Skin of body (tissue), 2 donors: Measurements from ENCODE around the gene GATD1. TPM values are rescaled to one million over a fixed set of nuclear protein-coding genes. Genes with fewer than 3 reads are reported as not detected.

Experiments used
- DNase-seq: peaks from one replicate; lab custom pipeline; 2025; lab: John Stamatoyannopoulos, UW
- total RNA-seq: library from RNA; depleted of rRNA; stranded (reverse); fragments of >200 nt; gene quantifications from one replicate; pipeline ENCODE4 v1.2.3, GENCODE V29; 2014

GATD1 gene
- total RNA-seq, 1 donor from 2014 or later: 15.3 TPM

DNA sequence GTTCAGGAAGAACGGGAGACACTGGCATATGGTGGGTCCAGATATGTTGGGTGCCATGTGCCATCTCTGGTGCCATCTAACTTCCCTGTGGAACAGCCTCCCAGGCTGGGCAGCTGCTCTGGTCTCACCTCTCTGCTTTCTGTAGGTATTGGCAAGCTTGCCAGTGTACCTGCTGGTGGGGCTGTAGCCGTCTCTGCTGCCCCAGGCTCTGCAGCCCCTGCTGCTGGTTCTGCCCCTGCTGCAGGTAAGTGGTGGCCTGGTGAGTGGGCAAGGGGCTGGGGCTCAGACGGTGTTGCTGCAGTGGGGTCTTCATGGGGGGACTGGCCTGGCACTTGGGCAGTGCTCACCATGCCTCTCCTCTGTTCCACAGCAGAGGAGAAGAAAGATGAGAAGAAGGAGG is 35.1 kb upstream of the GATD1 start:
- no peak for DNase-seq

DNA sequence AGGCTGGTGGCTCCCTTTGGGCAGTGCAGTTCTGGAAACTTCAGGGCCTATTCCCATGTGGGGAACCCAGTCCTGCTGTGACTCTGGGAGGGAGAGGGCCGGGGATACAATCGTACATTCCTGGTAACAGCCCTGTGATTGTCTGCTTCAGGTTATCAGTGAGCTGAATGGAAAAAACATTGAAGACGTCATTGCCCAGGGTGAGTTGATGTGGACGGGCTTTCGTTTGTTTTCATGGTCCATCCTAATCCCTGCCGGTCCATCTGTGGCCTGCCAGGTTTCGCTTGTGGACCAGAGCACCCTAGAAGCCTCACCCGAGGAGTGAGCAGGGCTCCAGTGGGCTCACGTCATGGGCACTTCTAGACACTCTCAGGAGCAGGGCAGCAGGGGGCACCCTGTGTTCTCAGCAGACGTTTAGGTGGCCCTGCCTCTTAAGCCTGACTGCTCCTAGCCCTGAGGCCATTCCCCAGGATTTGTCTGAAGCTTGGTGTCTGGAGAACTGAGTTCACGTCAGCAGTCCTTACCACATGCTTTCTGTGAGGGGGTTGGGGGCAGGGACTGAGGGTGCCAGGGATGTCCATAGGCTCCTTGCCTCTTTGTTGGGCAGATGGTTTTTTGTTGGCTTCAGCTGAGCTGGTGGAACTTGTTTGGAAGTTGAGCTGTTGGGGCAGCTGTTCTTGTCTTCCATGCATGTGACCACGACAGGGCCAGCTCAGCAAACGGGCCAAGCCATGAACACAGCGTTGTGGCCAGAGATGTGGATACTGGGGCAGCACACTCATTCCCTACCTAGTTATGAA is 34.4 kb upstream of the GATD1 start:
- DNase-seq: no peak

DNA sequence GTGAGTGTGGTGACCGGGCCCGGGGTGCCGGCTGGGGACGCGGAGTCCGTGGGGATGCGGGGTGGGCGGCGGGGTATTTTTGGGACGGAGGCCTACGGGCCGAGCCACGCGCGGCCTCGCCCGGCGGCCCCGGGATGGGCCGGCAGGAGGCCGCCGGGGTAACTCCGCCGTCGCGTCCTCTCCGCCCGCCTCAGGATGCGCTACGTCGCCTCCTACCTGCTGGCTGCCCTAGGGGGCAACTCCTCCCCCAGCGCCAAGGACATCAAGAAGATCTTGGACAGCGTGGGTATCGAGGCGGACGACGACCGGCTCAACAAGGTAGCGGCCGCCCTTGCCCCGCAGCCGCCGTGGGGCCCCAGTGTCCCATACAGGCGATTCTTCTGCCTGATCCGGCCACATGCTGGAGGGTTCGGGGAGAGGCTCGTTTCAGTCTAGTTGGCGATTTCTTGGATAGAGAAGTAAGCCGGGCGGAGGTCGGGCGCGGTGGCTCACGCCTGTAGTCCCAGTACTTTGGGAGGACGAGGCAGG is 32.8 kb upstream of the GATD1 start:
- DNase-seq: no peak

DNA sequence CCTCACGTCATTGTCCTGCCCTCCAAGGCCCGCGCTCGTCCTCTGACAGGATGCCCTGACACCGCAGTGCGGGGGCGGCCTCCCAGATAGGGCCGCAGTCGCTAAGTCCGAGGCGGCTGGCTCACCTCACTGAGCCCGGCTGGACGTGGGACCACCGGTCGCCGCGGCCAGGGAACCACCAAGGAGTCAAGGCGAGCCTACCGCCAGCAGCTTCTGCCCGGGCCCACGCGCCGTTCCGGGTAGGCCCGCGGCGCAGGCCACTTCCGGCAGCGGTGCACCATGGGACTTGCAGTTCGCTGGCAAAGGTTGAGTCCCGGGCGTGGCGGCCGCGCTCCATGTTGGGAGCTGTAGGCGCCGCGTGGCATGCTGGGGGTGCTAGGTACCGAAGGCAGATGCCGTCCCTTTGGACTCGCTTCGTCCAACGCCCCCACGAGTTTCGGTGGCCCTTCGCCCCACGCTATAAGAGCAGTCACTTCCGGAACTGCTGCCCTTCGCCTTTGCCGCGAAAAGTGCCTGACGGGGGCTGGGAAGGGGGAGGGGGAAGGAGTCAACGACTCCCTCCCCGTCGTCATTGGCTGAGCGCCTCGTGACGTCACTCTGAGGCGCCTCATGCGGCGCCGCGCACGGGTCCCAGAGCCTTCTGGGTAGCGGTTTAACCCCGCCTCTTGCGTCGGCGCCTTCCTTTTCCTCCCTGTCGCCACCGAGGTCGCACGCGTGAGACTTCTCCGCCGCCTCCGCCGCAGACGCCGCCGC is 32.2 kb upstream of the GATD1 start, which contains the start of gene RPLP2:
Gene RPLP2 (plus strand): TSS at position 681 of the 753 bp plus-strand sequence. CDS start 268 bp downstream, outside the sequence.
- peak; percentile 99 for DNase-seq

DNA sequence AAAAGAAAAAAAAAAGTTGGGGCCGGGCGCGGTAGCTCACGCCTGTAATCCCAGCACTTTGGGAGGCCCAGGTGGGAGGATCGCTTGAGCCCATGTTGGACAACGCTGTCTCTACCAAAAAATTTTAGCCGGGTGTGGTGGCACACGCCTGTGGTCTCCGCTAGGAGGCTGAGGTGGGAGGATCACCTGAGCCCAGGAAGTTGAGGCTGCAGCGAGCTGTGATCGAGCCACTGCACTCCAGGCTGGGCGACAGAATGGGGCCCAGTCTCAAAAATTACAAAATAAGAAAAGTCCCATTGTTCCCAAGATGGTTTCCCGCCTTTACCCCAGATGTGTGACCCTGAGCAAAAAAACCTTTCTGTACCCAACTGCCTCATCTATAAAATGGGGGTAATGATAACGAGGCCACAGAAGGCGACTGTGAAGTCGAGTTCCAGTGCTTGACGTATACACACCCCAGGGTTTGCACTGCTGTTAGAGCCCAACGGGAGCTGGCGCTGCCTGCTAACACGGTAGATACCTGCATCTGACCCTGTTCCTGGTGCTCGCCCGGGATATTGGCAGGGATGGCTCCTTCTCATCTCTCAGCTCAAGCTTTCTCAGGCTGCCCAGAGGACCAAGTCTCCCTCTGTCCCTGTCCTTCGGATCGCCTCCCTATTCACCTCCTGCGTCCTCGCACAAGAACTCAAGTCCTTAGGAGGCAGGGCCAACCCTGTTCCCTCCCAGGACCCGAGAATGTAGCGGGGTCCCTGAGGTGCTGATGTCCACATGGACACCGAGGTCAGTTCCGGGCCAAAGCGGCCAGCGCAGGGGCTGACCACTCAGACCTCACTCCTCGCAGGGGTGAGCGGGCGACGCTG is 31.4 kb upstream of the GATD1 start:
- DNase-seq: no peak

DNA sequence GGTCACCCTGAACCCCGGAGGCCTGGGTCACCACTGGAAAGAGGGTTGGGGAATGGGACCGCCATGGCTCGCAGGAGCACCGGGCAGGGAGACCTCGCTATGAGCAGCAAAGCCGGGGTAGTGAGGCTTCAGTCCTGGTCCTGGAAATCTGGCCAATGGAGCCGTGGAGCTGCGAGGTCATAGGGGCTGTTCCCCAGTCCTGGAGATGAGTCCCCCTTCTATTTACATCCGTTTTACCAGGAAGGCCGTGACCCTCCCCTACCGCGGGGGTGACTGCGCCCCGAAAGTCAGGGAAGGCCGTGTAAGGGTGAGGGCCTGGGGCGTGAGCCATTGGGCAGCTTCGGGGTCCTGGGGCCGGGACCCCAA is 27.3 kb upstream of the GATD1 start:
- DNase-seq: no peak

DNA sequence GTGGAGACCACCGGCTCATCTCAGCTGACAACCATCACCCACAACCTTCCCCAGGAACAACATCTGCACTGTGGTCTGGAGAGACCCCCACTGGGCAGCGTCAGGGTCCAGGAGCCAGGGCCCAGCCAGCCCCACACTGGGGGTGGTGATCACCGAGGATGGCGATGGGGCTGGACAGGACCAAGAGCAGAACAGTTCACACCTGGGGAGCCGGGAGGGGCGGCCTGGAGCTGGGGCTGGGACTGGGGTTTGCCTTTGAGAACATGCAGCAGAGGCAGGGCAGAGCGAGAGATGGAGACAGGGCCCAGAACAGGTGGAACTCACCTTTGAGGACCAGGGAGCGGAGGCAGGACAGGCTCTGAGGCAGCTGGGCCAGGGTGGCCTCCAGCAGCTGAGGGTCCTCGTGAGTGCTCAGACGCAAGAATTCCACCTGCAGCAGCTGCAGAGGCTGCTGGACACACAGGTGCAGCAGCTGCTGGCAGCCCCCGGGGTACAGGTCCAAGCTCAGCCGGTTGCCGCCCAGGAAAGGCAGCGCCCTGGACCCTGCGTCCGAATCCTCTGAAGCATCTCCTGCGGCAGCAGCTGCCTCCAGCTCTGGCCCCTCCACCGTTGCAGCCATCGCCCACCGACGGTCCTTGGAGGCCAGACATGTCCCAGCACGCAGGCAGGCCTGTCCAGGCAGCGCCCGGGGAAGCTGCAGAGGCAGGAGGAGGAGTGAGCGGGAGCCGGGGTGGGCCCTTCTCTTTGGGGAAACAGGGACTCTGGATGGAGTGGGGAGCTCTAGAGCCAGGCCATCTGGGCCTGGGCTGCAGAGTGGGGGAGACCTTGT is 26.7 kb upstream of the GATD1 start:
- DNase-seq: no peak

DNA sequence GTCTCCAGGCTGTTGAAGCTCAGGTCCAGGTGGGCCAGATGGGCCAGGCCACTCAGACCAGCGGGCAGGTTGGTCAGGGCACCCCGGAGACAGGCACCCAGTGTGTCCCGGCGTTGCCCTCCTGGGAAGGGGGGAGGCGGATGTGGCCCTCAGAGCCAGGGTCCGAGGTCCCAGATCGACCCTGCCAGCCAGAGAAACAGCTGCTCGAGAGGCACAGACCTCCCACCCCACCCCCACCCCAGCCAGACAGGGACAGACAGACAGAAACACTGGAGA is 26.1 kb upstream of the GATD1 start:
- DNase-seq: no peak

DNA sequence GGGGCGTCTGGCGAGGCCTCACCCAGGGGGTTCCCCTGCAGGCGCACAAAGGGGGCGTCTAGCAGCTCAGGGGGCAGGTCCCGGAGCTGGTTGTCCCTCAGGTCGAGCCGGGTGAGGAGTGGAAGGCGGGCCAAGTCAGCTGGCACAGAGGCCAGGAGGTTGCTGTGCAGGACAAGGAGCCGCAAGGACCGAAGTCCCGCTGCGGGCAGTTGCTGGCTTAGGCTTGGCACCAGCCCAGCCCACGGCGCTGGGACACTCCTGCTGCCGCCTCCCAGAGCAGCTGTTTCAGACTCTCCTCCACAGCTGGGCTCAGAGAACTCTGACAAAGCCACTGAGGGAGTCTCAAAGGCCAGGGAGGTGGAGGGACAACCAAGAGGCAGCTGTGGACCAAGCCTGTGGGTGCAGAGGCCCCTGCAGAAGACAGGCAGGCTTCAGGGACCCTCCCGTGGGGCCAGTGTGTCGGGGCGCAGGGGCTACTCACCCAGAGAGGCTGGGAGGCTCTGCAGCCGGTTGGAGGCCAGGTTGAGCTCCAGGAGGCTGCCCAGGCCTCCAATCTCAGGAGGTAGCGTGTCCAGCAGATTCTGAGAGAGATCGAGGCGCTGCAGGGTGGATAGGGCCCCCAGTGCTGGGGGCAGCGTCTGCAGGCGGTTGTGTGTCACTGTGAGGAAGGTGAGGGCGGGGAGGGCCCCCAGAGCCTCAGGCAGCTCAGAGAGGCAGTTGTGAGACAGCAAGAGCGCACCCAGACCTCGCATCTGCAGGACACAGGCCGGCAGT is 25.6 kb upstream of the GATD1 start:
- no peak for DNase-seq

DNA sequence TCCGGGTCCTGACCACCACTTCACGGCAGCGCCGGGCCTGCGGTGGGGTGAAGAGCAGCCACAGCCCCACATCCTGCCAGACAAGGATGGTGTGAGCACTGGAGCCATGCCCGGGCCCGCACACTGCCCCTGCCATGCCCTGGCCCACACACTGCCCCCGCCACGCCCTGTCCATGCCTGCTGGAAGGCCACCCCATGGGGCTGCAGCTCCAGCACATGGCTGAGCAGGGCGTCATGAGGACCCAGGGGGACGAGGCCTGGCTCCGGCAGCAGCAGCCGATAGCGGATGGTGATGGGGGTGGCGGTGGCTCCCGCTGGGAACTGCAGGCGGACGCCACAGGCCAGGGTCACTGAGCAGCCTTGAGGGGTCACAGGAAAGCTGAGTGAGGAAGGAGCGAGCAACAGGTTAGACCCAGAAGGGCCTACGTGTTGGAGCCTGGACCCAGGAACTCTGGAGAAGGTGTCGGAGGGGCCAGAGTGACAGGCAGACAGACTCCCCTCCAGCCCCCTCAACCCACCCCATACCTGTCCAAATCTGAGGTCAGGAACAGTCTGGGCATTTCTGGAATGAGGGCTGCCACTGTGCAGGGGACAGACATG is 24.8 kb upstream of the GATD1 start:
- DNase-seq: no peak

DNA sequence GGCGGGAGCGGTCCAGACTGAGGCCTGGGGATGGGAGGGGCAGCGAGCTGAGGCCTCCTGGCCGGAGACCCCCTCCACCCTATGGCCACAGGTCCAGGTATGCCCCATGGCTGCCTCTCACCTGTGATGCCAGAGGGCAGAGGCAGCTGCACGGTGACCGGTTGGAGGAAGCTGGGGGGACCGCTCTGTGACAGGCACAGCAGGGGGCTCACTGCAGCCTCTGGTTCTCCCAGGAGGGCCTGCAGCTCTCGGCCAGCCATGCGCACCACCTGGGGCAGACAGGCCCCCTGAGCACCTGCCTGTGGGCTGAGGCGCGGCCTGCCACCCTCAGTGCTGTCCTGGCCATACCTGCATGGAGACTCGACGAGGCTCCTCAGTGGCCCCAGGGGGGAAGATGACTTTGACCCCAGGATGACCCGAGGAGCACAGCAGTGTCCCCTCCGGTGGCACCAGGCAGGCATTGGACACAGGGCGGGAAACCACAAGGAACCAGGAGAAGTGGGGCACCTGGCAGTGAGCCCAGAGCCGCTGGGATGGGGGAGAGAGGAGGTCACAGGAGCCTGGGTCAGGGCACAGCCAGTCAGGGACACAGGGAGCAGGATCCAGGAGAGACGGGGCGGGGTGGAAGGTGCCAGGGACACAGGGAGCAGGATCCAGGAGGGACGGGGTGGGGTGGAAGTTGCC is 24.0 kb upstream of the GATD1 start:
- DNase-seq: no peak

DNA sequence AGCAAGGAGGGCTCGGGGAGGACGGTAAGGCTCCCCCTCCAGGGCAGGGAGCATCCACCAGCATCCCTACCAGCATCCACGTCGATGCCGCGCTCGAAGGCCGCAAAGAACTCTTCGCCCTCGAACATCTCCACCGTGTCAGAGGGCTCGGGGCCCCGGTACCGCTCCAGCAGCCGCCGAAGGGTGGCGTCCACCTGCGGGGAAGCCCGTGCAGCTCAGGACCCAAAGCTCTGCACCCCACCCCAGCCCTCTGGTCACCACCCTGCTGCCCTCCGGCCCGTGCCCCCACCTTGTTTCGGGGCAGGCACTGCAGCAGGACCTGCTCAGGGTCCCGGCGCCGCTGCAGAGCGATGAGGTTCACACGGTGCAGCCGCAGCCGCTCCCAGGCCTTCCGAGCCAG is 23.2 kb upstream of the GATD1 start:
- no peak for DNase-seq

DNA sequence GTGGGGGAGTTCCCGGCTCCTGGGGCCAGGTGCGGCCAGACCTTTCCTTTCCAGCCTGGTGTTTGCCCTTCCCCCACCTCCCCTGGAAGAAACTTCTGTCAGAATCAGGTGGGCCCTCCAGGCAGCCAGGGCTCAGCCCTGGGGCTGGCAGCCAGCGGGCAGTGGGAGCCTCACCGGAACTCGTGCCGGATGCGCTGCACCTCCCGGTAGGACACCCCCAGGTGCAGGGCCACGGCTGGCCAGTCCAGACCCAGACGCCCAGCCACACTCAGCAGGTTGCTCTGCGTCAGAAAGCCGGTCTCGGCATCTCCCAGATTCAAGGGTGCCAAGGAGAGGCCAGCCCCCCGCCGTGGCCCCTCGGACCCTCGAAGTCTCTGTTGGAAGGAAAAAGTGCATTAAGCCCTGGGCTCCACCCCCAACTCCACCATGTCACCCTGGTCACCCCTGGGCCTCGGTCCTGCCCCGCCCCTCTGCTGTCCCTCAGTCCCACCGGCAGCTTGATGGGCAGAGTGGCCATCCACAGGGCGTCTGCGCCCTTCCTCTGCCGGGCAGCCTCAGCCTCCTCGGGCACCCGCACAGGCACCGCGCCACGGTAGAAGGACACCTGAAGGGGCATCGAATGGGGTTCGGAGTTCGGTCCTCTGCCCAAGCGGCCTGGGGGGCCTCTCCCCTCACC is 22.5 kb upstream of the GATD1 start:
- DNase-seq: no peak

DNA sequence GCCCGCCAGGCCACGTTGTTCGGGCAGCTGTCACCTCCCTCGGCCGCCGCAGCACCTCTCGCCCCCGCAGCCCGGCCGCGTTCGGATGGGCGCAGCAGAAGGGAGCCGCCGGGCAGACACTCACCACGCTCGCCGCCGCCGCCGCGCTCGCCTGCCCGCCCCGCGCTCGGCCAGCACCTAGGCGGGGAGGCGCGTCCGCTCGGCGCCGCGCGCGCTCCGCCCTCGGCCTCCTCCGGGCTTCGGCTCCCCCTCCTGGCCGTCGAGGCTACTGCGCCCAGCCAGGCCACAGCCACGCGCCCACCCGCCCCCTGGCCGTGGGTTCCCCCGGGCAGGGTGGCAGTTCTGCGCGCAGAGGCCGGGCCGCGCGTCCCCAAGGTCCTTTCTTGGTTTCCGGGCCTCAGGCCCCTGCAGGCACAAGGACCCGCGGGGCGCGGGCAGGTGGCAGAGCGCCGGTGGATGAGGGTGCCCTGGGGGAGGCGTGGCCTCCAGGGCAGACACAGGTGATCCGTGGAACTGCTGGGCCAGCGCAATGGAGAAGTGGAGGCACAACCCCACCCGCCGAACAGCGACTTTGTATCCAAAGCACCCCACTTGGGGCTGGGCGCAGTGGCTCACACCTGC is 20.9 kb upstream of the GATD1 start, which contains the start of gene SLC25A22:
Gene SLC25A22 (minus strand): TSS at position 189 of the 621 bp plus-strand sequence. CDS start 3,275 bp downstream, outside the sequence.
- DNase-seq: peak; percentile 62

DNA sequence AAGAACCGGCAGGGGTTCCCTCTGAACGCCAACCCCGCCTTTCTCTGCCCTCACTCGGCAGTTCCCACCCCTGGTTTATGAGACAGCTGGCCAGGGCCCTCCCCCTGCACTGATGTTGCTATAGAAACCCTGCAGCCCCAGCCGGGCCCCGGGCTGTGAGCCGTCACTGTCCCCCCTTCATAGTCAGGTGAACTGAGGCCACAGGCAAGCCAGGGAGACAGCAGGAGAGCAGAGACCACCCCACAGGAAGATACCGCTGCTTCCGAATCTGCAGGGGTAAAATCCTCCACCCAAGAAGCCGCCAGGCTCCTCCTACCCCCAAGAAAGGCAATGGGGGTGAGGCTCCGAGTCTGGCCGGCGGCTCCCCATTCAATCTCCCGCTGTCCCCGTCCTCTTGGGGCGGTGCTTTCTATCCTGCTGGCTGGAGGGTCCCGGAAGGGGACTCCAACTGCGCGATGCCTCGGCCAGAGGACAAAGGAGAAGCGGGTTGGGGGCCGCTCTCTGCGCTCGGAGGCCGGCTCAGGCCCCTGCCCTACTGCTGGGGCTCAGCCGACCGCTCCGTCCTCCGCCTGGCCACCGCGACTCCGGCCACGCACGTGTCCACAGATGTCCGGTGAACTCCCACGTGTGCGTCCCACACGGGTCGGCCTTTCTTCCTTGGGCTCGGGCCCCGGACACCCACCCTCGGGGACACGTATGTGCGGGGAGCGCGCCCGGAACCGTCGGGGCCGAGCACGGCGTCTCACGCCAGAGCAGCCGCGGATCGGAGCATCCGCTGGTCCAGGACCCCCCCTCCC is 20.2 kb upstream of the GATD1 start:
- DNase-seq: peak; percentile 92

DNA sequence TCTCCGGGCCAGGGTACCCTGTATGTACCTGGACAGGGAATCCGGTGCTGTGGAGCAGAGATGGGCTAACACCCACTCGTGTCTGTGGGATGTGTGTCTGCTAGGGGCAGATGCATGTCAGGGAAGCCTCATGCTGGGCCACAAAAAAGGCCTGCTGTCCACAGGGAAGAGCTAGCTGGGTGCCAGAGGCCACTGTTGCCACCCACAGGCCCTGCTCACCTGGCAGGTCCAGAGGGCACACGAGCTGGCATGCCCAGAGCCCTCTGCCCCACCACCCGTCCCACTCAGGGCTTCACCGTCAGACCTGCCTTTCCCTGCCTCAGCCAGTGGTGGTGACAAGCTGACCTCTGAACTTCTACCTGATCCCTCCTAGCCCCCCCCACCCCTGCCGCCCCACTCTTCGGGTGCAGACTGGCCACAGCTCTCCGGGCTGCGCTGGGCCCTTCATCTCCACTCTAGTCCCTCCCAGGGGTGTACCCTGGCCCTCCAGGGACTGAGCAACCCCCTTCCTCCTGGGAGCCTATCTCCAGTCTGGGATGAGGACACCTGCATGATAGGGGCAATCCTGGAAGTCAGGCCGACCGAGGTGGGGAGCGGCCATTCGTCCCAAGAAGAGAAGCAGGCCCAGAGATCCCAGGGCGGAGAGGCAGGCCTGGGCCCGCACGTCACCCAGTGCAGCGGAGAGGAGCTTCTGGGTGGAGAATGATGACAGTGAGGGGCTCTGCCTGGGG is 19.4 kb upstream of the GATD1 start:
- no peak for DNase-seq
